Body of pancreas (tissue), 4 donors: Measurements from ENCODE around the gene BABAM2. TPM values are rescaled to one million over a fixed set of nuclear protein-coding genes. Genes with fewer than 3 reads are reported as not detected.

Experiments
- ATAC-seq: fragments of 150-250 bp; one replicate; pipeline ENCODE4 v1.9.1; 2016
- DNase-seq, 4 donors: peaks; one replicate each; pipeline ENCODE4 v3.0.0-alpha.2; 2019
- H3K27ac ChIP-seq, 4 donors: fragments of 200-600 bp; sonication (generic); 1 replicate in 3 of 4; 2 replicates in 1 of 4; pipeline versions ENCODE4 v1.5.1 to v1.6.1; 2016 to 2019; ENCODE audit warnings: mild to moderate bottlenecking in 1 of 4, mixed read lengths in 1 of 4, moderate library complexity in 1 of 4
- H3K27me3 ChIP-seq, 2 donors: fragments of 200-600 bp; sonication (generic); one replicate each; pipeline ENCODE4 v1.6.0; 2016; ENCODE audit warnings: mild to moderate bottlenecking in 1 of 2
- H3K36me3 ChIP-seq, 2 donors: fragments of 200-600 bp; sonication (generic); replicated peaks in 1 of 2; 2 replicates each; pipeline ENCODE4 v1.5.1; 2016; ENCODE audit warnings: low read depth in 2 of 2; ENCODE audit not compliant: insufficient read depth in 1 of 2
- H3K4me1 ChIP-seq: fragments of 200-600 bp; sonication (generic); one replicate; pipeline ENCODE4 v1.6.0; 2016
- H3K4me3 ChIP-seq, 2 donors: fragments of 200-600 bp; sonication (generic); 1 replicate in 1 of 2; 2 replicates in 1 of 2; pipeline ENCODE4 v1.5.1; 2016 to 2019
- H3K9me3 ChIP-seq, 3 donors: fragments of 200-600 bp; sonication (generic); 1 replicate in 2 of 3; 2 replicates in 1 of 3; pipeline ENCODE4 v1.5.1; 2016
- POLR2A ChIP-seq, 3 donors: fragments of 450-650 bp; IDR thresholded peaks; one replicate each; pipeline ENCODE4 v1.6.1; 2016; ENCODE audit warnings: antibody characterized with exemption in 3 of 3, mild to moderate bottlenecking in 2 of 3
- WGBS, 2 donors: methylation state at CpG; one replicate each; pipeline ENCODE4 v1.1.5; 2017; 5-methylcytosine and 5-hydroxymethylcytosine counted together
- intact Hi-C: fragments of 100-400 bp; cut with DNase I; formaldehyde crosslinking; loops from one replicate; pipeline ENCODE4 v1.15.1; 2023
- total RNA-seq, 2 donors: library from RNA; depleted of rRNA; stranded (reverse); fragments of >200 nt; gene quantifications; one replicate each; pipeline ENCODE4 v1.1.0, GENCODE V29; 2016
- TF ChIP-seq, protein P1 (sequence below), 7 experiments: fragments of 450-650 bp in 4 of 7; fragments of 200-600 bp in 3 of 7; sonication (generic) in 3 of 7; IDR thresholded peaks; one replicate each; pipeline ENCODE4 v1.5.1; 2016 to 2019; ENCODE audit warnings: antibody characterized with exemption in 7 of 7

The BABAM2 gene
- total RNA-seq, 2 donors from 2014 or later = 20.5 to 22.4 TPM

DNA sequence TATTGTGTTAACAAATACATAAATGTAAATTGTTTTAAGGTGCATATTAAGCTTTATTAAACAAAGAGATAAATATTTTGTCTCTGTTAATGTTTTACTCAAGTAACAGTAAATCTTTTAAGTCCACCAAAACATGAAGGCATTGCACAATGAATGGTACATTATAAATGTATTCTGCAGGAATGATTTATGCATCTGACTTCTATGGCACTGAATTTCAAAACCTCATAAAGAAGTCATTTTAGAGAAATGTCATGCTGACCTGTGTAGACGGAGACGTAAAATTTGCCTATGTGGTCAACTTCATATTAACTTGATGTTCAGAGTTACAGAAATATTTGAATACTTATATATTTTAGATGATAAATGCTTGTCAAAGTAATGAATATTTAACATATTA is 194.7 kb downstream of the BABAM2 start:
- Histone ChIP-seq H3K4me1 (peaks cover 5% of the 10 kb centered on the region), H3K9me3 (no peaks in the 10 kb centered on the region), H3K27ac (no peak overlapping the region), H3K36me3 (no peaks in the 10 kb centered on the region), H3K27me3 (no peaks in the 10 kb centered on the region), H3K4me3 (no peak overlapping the region)
- 70 to 82% methylated on average over 2 of the region's 2 CpGs for WGBS, 2 donors
- TF ChIP-seq POLR2A (IDR thresholded peaks at IDR 0.05) = no peak
- TF ChIP-seq, protein P1, sequence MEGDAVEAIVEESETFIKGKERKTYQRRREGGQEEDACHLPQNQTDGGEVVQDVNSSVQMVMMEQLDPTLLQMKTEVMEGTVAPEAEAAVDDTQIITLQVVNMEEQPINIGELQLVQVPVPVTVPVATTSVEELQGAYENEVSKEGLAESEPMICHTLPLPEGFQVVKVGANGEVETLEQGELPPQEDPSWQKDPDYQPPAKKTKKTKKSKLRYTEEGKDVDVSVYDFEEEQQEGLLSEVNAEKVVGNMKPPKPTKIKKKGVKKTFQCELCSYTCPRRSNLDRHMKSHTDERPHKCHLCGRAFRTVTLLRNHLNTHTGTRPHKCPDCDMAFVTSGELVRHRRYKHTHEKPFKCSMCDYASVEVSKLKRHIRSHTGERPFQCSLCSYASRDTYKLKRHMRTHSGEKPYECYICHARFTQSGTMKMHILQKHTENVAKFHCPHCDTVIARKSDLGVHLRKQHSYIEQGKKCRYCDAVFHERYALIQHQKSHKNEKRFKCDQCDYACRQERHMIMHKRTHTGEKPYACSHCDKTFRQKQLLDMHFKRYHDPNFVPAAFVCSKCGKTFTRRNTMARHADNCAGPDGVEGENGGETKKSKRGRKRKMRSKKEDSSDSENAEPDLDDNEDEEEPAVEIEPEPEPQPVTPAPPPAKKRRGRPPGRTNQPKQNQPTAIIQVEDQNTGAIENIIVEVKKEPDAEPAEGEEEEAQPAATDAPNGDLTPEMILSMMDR (IDR thresholded peaks at IDR 0.05) = no peak
- intact Hi-C loops = no loop called here
- ATAC-seq (no peak), DNase-seq (no peak)

DNA sequence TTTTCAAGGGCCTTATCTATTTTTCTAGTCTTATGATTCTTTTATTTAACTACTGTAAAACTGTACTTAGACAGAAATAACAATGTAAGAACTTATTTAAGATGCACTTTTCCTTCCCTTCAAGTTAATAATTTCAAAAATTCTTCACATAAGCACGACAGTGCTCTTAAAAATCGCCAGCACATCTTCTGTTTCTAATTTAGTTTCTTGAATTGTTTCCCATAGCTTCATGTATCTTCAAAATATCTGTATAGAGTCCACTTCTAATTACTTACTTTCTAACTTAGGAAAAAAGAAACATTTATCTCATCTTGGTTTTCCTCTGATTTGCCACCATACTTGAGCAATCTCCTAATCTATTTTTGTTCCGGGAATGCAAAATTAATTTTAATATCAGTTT is 196.1 kb downstream of the BABAM2 start:
- Histone ChIP-seq H3K9me3 (no peaks in the 10 kb centered on the region), H3K27ac (no peak overlapping the region), H3K27me3 (no peaks in the 10 kb centered on the region), H3K4me1 (no peaks in the 10 kb centered on the region), H3K4me3 (no peak overlapping the region), H3K36me3 (no peaks in the 10 kb centered on the region)
- DNase-seq (no peak), ATAC-seq (no peak)
- 89 to 93% methylated on average over 3 of the region's 3 CpGs for WGBS, 2 donors
- intact Hi-C loops = no loop called here
- TF ChIP-seq POLR2A (IDR thresholded peaks at IDR 0.05) = no peak
- TF ChIP-seq, protein P1 (IDR thresholded peaks at IDR 0.05) = no peak

DNA sequence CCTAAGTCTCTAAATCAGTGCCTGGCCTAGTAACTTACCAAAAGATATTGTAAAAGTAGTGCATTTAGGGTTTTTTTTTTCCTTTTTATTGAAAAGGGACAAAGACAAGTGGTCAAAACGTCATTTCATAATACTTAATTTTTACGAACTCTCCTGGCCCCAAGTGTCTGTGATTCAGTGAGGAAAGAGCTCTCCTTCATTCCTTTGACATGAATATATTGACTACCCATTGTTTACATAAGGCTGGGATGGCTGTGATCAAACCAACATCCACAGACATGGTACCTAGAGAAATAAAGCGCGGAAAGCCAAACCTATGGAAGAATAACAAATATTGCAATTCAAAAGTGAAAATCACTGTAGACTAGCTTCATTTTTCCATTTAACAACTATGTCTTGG is 198.4 kb downstream of the BABAM2 start:
- 92 to 99% methylated on average over 4 of the region's 4 CpGs for WGBS, 2 donors
- DNase-seq = no peak
- Histone ChIP-seq H3K27me3 (no peaks in the 10 kb centered on the region), H3K36me3 (no peaks in the 10 kb centered on the region), H3K9me3 (no peaks in the 10 kb centered on the region), H3K4me3 (no peak overlapping the region), H3K27ac (no peak overlapping the region), H3K4me1 (no peaks in the 10 kb centered on the region)
- intact Hi-C loops = no loop called here
- TF ChIP-seq, protein P1 (IDR thresholded peaks at IDR 0.05) = no peak
- no peak for TF ChIP-seq POLR2A (IDR thresholded peaks at IDR 0.05)
- ATAC-seq = no peak

DNA sequence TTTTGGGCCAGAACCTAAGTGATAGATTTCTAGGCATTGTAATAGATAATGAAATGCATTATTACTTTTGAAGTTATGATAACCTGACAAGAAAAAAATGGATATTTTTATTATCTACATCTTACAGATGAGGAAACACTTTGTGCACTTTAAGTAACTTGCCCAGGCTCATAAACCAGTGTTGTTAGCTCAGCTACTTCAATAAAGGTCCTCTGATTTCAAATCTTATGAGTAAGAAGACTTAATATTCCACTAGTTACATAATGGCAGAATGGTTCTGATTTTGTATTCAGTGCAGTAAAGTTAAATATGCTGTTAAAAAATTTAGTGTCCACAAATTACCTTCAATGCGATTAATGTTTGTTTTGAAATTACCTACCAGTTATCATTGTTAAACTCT is 199.0 kb downstream of the BABAM2 start:
- no peak for TF ChIP-seq POLR2A (IDR thresholded peaks at IDR 0.05)
- TF ChIP-seq, protein P1 (IDR thresholded peaks at IDR 0.05) = no peak
- Histone ChIP-seq H3K9me3 (no peaks in the 10 kb centered on the region), H3K36me3 (no peaks in the 10 kb centered on the region), H3K27ac (no peak overlapping the region), H3K4me3 (no peak overlapping the region), H3K4me1 (no peaks in the 10 kb centered on the region), H3K27me3 (no peaks in the 10 kb centered on the region)
- no peak for DNase-seq
- 80 to 87% methylated on average over 1 of the region's 1 CpG for WGBS, 2 donors
- intact Hi-C loops = no loop called here
- no peak for ATAC-seq

DNA sequence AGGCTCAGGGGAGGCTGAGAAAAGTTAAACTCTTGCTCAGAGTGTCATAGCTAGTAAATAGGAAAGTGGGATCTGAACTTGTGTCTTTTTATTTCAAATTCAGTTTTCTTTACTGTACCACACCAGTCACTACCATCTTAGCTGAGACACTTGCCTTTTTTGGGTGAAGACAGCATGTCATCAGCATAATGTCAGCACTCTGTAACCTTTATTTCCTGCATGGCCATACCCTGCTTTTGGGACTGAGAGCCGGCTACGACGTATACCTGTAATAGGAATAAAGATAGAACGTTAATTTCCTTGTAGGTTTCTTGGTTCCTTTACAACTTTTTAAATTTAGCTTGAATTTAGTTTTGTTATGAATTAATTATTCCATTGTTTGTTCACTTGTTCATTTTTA is 202.8 kb downstream of the BABAM2 start:
- H3K27me3 ChIP-seq = no peaks in the 10 kb centered on the region
- 90 to 94% methylated on average over 4 of the region's 4 CpGs for WGBS, 2 donors
- no peak overlapping the region for H3K27ac ChIP-seq
- intact Hi-C loops = no loop called here
- H3K9me3 ChIP-seq = no peaks in the 10 kb centered on the region
- H3K4me1 ChIP-seq = no peaks in the 10 kb centered on the region
- ATAC-seq (no peak), DNase-seq (no peak)
- TF ChIP-seq POLR2A (IDR thresholded peaks at IDR 0.05) = no peak
- TF ChIP-seq, protein P1 (IDR thresholded peaks at IDR 0.05) = no peak
- H3K4me3 ChIP-seq = no peak overlapping the region
- H3K36me3 ChIP-seq = no peaks in the 10 kb centered on the region
